GM12878 (cell line): Measurements from ENCODE around the gene SLC35G6. TPM values are rescaled to one million over a fixed set of nuclear protein-coding genes. Genes with fewer than 3 reads are reported as not detected.

ENCODE experiments used
- ATAC-seq: fragments of 200-7000 bp; cut with Tn5 transposase; 3 replicates; pipeline ENCODE4 v1.9.1; 2020; ENCODE audit warnings: mild to moderate bottlenecking, moderate library complexity
- BruUV-seq: library from RNA; stranded (reverse); fragments of 400-500 nt; replicated peaks from 2 replicates; lab custom pipeline; 2021; lab: Mats Ljungman, UMichigan
- CTCF ChIA-PET: fragments of 300-600 bp; sonication (Branson Sonifier 250); formaldehyde crosslinking; extraction: SDS; loops from one replicate; lab custom pipeline; 2021; ENCODE audit warnings: inconsistent platforms; lab: Yijun Ruan, JAX
- POLR2A ChIA-PET: fragments of 350-600 bp; formaldehyde crosslinking; extraction: SDS; loops from one replicate; lab custom pipeline; 2021; ENCODE audit warnings: inconsistent platforms; lab: Charles Lee
- RAD21 ChIA-PET: fragments of 300-600 bp; sonication (Branson Sonifier 250); formaldehyde crosslinking; loops from one replicate; lab custom pipeline; 2023; ENCODE audit warnings: antibody characterized with exemption; ENCODE audit not compliant: unreplicated experiment; lab: Charles Lee
- SMC1A ChIA-PET: fragments of 300-600 bp; sonication (Branson Sonifier 250); formaldehyde crosslinking; loops from one replicate; lab custom pipeline; 2023; ENCODE audit not compliant: unreplicated experiment, uncharacterized antibody; lab: Charles Lee
- DNase-seq: peaks from one replicate; pipeline ENCODE4 v3.0.0-alpha.2; 2011; ENCODE audit warnings: low read depth, low spot score
- FAIRE-seq: peaks from 3 replicates; lab custom pipeline; 2011; peaks lifted over from hg19 to GRCh38; lab: Jason Lieb, UNC
- H2AFZ ChIP-seq: 2 replicates; pipeline ENCODE4 v1.6.0; 2011; ENCODE audit warnings: low read depth, low read length, control low read depth; ENCODE audit not compliant: control insufficient read depth
- H3K27ac ChIP-seq: 2 replicates; pipeline ENCODE4 v1.5.1; 2011; ENCODE audit warnings: control low read depth; ENCODE audit not compliant: control insufficient read depth, insufficient read depth
- H3K27me3 ChIP-seq, 2 experiments: replicated peaks in 1 of 2; 2 replicates each; pipeline versions ENCODE4 v1.6.0 to v1.6.1; 2011; ENCODE audit warnings: low read length in 1 of 2; ENCODE audit not compliant: control insufficient read depth in 2 of 2, insufficient read depth in 2 of 2
- H3K36me3 ChIP-seq, 2 experiments: 2 replicates each; pipeline ENCODE4 v1.5.1; 2011; ENCODE audit warnings: low read length in 1 of 2; ENCODE audit not compliant: control insufficient read depth in 2 of 2, insufficient read depth in 2 of 2
- H3K4me1 ChIP-seq: 2 replicates; pipeline ENCODE4 v1.6.1; 2011; ENCODE audit warnings: mild to moderate bottlenecking, low read length, moderate library complexity, mixed read lengths; ENCODE audit not compliant: control insufficient read depth, insufficient read depth
- H3K4me2 ChIP-seq: 2 replicates; pipeline ENCODE4 v1.6.0; 2011; ENCODE audit warnings: control low read depth; ENCODE audit not compliant: control insufficient read depth, insufficient read depth
- H3K4me3 ChIP-seq: fragments of 200-600 bp; sonication (generic); 2 replicates; pipeline ENCODE4 v1.5.1; 2016
- H3K79me2 ChIP-seq: 2 replicates; pipeline ENCODE4 v1.6.0; 2011; ENCODE audit warnings: low read length; ENCODE audit not compliant: control insufficient read depth, insufficient read depth
- H3K9ac ChIP-seq: 2 replicates; pipeline ENCODE4 v1.8.0; 2011; ENCODE audit warnings: low read length, control low read depth, mixed read lengths; ENCODE audit not compliant: control insufficient read depth, insufficient read depth
- H3K9me3 ChIP-seq: replicated peaks from 3 replicates; pipeline ENCODE4 v1.5.1; 2011; ENCODE audit warnings: mild to moderate bottlenecking, low read length; ENCODE audit not compliant: control insufficient read depth, insufficient read depth
- H4K20me1 ChIP-seq: 2 replicates; pipeline ENCODE4 v1.6.0; 2011; ENCODE audit not compliant: control insufficient read depth, insufficient read depth
- CBFB ChIP-seq: IDR thresholded peaks from 2 replicates; pipeline ENCODE4 v1.6.1; 2016; ENCODE audit warnings: antibody characterized with exemption, low read depth
- EGR1 ChIP-seq, 2 experiments: IDR thresholded peaks; 1 replicate in 1 of 2; 2 replicates in 1 of 2; pipeline ENCODE4 v1.6.1; 2011 to 2012; ENCODE audit warnings: low read depth in 2 of 2, low read length in 2 of 2, borderline replicate concordance in 1 of 2, mild to moderate bottlenecking in 1 of 2, moderate library complexity in 1 of 2
- HDAC2 ChIP-seq: fragments of 200-600 bp; sonication (generic); IDR thresholded peaks from 2 replicates; pipeline ENCODE4 v1.6.1; 2017
- MTA2 ChIP-seq: fragments of 450-650 bp; IDR thresholded peaks from 2 replicates; pipeline ENCODE4 v1.6.1; 2016; ENCODE audit warnings: low read depth, mild to moderate bottlenecking, moderate library complexity
- MXI1 ChIP-seq: fragments of 150-350 bp; IDR thresholded peaks from 2 replicates; pipeline ENCODE4 v1.6.1; 2011; ENCODE audit warnings: low read depth, mild to moderate bottlenecking, inconsistent platforms, low read length, improper control_type of control experiment
- MYC ChIP-seq: IDR thresholded peaks from 2 replicates; pipeline ENCODE4 v1.6.1; 2011; ENCODE audit warnings: mild to moderate bottlenecking, low read length, moderate library complexity, inconsistent platforms; ENCODE audit not compliant: insufficient read depth, insufficient replicate concordance, insufficient read length, severe bottlenecking
- SIX5 ChIP-seq: IDR thresholded peaks from 2 replicates; pipeline ENCODE4 v1.6.1; 2011; ENCODE audit warnings: mild to moderate bottlenecking, low read depth, low read length, moderate library complexity; ENCODE audit not compliant: severe bottlenecking
- SP1 ChIP-seq: IDR thresholded peaks from one replicate; pipeline ENCODE4 v1.6.1; 2011; ENCODE audit warnings: low read depth, low read length
- SREBF1 ChIP-seq: IDR thresholded peaks from 2 replicates; pipeline ENCODE4 v1.6.1; 2012; ENCODE audit warnings: mild to moderate bottlenecking, low read length
- TCF12 ChIP-seq: IDR thresholded peaks from 2 replicates; pipeline ENCODE4 v1.6.1; 2011; ENCODE audit warnings: low read depth, mild to moderate bottlenecking, low read length
- WGBS: methylation state at CpG from one replicate; pipeline ENCODE4 v1.1.6; 2016; ENCODE audit warnings: low lambda C conversion rate; ENCODE audit not compliant: insufficient replicate concordance, insufficient coverage; ENCODE audit errors: missing lambda C conversion rate; 5-methylcytosine and 5-hydroxymethylcytosine counted together
- in situ Hi-C: fragments of 300-500 bp; cut with MboI; formaldehyde crosslinking; loops from 9 replicates; pipeline ENCODE4 v1.14.3; 2018; ENCODE audit warnings: mixed read lengths
- intact Hi-C: fragments of 100-400 bp; cut with micrococcal nuclease; formaldehyde crosslinking; loops from one replicate; pipeline ENCODE4 v1.14.2; 2022; ENCODE audit not compliant: unreplicated experiment
- polyA plus RNA-seq, 11 experiments: library from polyadenylated mRNA; depleted of rRNA in 4 of 11; unstranded in 6 of 11; stranded (reverse) in 5 of 11; fragments of >200 nt; fragmentation: Nextera tagmentation in 4 of 11; fragmentation: Illumina TruSeq in 1 of 11; extraction: Ambion mirVana in 4 of 11; extraction: Trizol in 1 of 11; gene quantifications; 1 replicate in 1 of 11; 2 replicates in 10 of 11; pipeline versions ENCODE4 v1.2.1 to v1.2.3, GENCODE V29; 2011 to 2016; ENCODE audit warnings: inconsistent platforms in 2 of 11, missing spikeins in 2 of 11, low read depth in 1 of 11
- total RNA-seq, 4 experiments: library from RNA; depleted of rRNA in 3 of 4; stranded (reverse); fragments of >200 nt in 3 of 4; fragmentation: Illumina TruSeq in 1 of 4; extraction: Trizol in 1 of 4; gene quantifications; 2 replicates each; pipeline versions ENCODE4 v1.2.1 to v1.2.3, GENCODE V29; 2013 to 2021
- TF ChIP-seq, protein P1 (sequence below): IDR thresholded peaks from 2 replicates; pipeline ENCODE4 v1.6.1; 2011; ENCODE audit warnings: borderline replicate concordance, low read depth, mild to moderate bottlenecking, moderate library complexity, low read length; ENCODE audit not compliant: insufficient read depth, poor library complexity, severe bottlenecking

SLC35G6 gene
- total and polyA plus RNA-seq, 10 of the 15 experiments (the other 5 are each of a cell fraction or from before 2014, with no cell fraction given), result 0.20 TPM; not detected in 9

DNA sequence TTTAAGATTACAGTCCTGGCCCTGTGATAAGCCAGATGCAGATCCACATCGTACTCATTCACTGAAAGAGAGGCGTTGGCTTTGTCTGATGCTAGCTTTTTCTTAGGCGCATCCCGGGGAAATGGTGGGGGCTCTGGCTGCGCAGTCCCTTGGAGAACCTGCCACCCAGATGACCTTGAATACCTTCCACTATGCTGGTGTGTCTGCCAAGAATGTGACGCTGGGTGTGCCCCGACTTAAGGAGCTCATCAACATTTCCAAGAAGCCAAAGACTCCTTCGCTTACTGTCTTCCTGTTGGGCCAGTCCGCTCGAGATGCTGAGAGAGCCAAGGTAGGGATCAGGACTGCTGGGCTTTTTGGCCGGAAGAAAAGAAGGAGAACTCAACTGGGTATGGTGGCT lies 26.9 kb downstream of the SLC35G6 start:
- FAIRE-seq, result no peak
- H3K4me2 ChIP-seq, result no peak overlapping the region
- H3K4me1 ChIP-seq, result no peaks in the 10 kb centered on the region
- no peak for TF ChIP-seq CBFB
- TF ChIP-seq TCF12, result no peak
- TF ChIP-seq SREBF1, result no peak
- no peak for TF ChIP-seq SP1
- TF ChIP-seq MTA2, result no peak
- TF ChIP-seq SIX5, result no peak
- TF ChIP-seq, protein P1, sequence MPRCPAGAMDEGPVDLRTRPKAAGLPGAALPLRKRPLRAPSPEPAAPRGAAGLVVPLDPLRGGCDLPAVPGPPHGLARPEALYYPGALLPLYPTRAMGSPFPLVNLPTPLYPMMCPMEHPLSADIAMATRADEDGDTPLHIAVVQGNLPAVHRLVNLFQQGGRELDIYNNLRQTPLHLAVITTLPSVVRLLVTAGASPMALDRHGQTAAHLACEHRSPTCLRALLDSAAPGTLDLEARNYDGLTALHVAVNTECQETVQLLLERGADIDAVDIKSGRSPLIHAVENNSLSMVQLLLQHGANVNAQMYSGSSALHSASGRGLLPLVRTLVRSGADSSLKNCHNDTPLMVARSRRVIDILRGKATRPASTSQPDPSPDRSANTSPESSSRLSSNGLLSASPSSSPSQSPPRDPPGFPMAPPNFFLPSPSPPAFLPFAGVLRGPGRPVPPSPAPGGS, result no peak
- no peak for TF ChIP-seq HDAC2
- TF ChIP-seq MYC, result no peak
- TF ChIP-seq MXI1, result no peak
- no peak for TF ChIP-seq EGR1 (IDR thresholded peaks at IDR 0.05; ENCODE audit: borderline replicate concordance in 1 of 2, low read depth in 2 of 2, low read length in 2 of 2)
- no peaks in the 10 kb centered on the region for H3K79me2 ChIP-seq
- in situ Hi-C loops (no loop called here), intact Hi-C loops (no loop called here)
- no TSS peak for BruUV-seq
- H3K9ac ChIP-seq, result no peak overlapping the region
- CTCF ChIA-PET, result interaction anchor here (0.6 to 1.8 kb wide), 5 partner anchors 14 to 270 kb away, joined by 3 to 4 read pairs (median 3); no protein-coding TSS in a partner anchor
- ATAC-seq, result no peak
- POLR2A ChIA-PET, result interaction anchor here (1.1 kb wide), 1 partner anchor 53 kb away, joined by 4 read pairs; the partner anchor contains the start of gene SENP3
- SMC1A ChIA-PET, result interaction anchor here (1.1 to 2.3 kb wide), 2 partner anchors 8 to 22 kb away, joined by 3 to 6 read pairs; no protein-coding TSS in a partner anchor
- DNase-seq, result no peak
- H3K9me3 ChIP-seq, result no peaks in the 10 kb centered on the region
- no peaks in the 10 kb centered on the region for H3K27me3 ChIP-seq
- no peak overlapping the region for H3K4me3 ChIP-seq
- no peak overlapping the region for H2AFZ ChIP-seq
- H3K36me3 ChIP-seq, result peaks cover 41 to 45% of the 10 kb centered on the region in 2 experiments; a peak in 3 of 4 replicates
- no peaks in the 10 kb centered on the region for H4K20me1 ChIP-seq
- H3K27ac ChIP-seq, result no peak overlapping the region
- RAD21 ChIA-PET, result no interaction called here
- 87% methylated on average over 11 of the region's 11 CpGs for WGBS
